ENCODE measurements around the gene NT5M.
"Not testable (repeated sequence)": the region's sequence is repeated elsewhere in the genome, so short reads cannot be mapped to it uniquely, and the experiment has no call there.

The NT5M gene

DNA sequence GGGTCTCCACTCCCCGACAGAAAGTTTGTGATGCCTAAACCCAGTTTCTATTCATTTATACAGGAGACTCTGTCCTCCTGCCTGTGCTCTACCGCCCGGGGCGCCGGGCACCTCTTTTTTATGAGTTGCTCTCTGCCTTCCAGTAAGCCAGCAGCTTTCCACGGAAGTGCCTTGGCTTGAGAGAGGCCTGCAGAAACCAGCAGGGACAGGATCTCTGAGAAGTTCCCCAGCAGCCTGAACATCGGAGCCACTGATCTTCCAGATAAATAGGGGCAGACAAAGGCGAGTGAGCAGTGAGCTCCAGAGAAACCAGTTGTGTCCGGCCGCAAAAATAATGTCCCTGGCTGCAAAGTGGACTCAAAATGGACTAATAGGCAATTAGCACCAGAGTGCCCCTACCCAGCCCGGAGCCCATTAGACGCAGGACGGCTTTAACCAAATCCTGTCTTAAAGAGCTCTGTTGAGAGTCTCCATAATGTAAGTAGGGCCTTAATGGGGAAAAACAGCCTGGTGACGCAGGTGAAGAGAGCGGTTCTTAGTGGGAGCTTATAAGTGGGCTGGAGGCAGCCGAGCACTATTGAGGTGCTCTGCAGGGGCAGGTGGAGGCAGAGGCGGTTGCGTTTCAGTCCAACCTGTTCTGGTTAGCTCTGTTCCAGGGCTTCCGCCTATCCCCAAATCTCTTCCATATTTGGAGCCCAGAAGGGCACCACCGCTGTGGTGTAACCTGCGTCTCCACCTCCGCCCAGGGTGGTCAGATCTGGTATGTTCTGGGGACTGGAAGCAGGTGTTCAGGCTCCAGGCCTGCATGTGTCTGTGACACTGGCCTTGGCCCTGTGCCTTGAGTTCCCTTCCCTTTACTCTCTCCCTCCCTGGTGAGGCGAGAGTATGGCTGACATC, 74.1 kb downstream of the NT5M start:
- DNase-seq = no peak

DNA sequence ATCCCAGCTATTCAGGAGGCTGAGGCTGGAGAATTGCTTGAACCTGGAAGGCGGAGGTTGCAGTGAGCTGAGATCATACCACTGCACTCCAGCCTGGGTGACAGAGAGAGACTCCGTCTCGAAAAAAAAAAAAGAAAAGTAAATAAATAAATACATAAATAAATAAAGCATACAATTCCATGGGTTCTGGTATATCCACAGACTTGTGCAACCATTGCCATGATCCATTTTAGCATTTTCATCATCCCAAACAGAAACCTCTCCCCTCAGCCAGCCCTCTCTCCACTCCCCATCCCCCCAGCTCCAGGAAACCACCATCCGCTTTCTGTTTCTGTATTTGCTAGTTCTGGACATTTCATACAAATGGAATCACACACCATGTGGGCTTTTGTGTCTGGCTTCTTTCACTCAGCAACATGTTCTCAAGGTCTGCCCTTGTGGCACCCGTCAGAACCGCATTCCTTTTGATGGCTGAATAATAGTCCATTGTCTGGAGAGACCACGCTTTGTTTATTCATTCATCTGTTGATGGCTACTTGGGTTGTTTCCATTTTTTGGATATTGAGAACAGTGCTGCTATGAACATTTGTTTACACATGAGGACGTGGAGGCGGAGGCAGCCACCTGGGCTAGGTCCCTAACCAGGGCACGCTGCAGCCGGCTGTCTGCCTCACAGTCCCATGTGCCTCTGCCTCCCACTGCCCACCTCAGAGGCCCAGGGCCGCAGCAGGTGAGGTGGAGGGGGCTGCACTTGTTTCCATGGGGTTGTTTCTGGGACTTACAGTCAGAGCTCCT, 76.2 kb downstream of the NT5M start:
- DNase-seq = no peak

DNA sequence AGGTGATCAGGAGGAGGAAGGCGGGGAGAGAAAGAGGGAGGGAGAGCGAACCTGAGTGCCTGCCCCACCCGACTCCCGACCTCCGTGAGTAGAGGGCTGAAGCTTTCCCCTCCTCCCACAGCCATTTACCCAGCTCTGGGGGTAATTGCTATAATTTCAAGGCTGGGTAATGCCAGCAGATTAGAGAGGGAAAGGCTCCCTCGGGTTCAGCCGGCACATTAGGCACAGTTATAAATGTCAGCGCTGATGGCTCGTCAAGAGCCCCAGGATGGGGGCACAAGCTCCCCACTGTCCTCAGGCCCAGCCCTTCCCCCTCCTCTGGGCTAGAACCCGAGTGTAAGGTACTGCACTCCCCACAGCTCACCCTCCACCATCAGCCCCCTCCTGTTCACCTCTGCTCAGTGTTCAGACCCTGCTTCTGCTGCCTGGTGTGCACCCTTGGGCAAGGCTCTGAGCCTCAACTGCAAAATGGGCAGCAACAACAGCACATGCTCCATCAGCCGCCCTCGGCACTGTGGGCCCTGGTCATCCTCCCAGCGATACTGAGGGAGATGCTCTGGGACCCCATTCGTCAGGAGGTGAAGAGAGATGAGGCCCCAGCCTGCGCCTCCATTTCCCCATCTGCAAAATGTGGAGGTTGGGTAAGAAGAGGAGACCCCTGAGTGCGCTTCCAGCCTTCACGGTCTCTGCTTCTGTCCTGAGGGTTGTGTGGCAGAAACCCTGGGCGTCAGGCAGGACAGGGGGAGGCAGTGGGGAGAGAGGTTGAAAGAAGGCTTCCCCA, 77.2 kb downstream of the NT5M start:
- no peak for DNase-seq

DNA sequence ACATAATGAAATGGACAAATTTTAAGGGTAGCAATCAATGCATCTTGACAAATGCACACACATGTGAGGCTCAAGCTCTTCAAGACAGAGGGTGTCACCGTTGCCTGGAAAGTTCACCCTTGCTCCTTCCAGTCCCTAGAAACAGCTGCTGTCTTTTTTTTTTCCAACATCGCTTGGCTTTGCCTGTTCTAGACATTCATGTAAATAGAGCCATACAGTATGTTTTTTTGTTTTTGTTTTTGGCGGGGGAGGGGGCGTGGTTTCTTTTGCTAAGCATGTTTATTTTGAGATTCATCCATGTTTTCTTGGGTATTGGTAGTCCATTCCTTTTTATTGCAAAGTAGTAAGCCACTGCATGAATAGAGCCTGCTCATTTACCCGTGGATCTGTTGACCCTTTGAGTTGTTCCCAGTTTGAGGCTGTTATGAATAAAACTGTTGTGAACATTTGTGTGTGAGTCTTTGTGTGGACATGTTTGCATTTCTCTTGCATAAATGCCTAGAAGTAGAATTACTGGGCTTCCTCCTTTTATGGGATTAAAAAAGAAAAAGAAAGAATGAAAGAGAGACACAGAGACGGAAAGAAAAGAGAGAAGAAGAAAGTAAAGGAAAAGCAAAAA, 78.4 kb downstream of the NT5M start:
- DNase-seq = no peak

DNA sequence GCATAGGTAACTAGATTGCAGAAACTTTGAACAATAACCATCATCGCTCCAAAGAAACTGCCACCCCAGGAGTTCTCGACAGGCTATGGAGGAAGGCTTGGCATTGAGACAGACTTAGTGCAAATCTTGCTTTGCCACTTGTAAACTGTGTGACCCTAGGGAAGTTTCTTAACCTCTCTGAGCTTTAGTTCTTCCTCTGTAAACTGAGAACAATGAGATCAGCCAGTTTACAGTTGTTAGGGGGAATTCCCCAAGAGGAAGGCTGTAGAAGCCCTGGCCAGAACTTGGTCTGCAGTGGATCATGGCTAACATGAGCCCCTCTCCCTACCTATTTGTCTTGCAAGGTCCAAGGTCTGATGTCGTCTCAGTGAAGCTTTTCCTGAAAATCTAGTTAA, 78.9 kb downstream of the NT5M start:
- DNase-seq = no peak

DNA sequence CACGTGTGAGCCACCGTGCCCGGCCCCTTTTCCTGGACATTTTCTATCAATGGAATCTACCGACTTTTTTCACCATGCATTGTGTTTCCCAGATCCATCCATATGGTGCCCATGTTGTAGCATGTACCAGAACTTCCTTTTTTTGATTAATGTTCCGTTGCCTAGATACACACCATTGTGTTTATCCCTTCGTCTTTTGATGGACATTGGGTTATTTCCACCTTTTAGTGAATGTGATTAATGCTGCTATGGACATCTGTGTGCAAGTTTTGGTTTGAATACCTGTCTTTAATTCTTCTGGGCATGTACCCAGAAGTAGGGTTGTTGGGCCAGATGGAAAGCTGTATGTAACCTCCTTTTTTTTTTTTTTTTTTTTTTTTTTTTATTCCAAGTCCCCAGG, 79.8 kb downstream of the NT5M start:
- no peak for DNase-seq

DNA sequence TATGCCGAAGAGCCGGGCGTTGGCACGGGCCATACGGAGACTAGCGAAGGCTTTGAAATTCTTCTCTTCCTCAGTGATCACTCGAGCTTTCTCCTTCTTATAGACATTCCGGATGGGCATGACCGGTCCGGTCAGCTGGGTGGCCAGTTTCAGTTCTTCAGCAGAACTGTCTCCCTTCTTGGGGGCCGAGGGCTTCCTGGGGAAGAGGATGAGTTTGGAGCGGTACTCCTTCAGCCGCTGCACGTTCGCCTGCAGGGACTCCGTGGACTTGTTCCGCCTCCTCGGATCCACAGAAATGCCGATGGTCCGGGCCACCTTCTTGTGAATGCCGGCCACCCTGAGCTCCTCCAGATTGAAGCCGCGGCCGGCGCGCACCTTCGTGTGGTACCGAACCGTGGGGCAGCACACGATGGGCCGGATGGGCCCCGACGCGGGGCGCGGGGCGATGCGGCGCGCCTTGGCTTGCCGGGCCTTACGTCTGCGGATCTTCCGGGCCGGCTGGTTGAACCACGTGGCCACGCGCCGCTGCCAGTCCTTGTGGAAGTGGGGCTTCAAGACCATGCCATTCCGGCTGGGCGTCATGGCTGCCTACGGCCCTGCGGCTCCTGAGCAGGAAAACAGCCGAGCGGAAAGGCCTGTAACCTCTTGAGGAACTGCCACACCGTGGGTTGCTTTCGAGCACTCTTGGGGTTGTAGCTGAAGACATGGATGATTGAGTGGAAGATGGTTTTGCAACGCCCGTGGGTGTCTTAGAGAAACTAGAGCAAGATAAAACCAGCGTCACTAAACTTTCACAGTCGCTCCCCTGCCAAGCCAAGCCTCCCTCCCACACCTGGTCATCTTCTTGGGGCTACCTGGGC, 80.5 kb downstream of the NT5M start:
- not testable (repeated sequence) for DNase-seq

DNA sequence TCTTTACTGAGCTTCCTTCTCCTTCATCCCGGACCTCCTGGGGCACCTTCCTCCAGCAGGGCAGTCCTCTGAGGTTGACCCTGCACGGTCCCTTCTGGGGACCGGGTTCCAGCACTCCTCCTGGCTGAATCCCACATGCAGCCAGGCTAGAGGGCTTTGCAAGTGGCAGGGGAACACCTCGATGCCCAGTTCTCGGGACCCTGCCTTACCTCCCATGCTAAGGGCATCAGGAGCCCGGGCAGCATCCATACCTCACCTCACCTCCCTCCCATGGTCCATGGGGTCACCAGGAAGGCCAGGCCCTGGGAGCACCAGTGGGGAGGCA, 81.1 kb downstream of the NT5M start:
- DNase-seq = no peak

DNA sequence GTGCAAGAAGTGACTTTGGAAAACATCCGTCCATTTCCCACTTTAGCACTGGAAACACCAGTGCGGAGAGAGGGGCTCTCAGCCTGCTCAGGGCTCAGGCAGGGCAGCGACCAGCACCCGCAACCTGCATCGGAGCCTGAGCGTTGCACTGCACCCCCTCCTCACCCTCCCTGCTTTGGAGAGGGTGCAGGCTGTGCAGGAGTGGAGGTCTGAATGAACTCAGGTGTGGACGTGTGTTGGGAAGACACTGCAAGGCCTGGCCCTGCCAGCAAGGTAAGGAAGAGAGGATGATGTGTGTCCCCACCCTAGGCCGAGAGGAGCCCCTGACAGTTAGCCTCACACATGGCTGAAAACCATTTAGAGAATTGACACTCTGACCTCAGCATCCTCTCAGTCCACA, 81.8 kb downstream of the NT5M start:
- DNase-seq = no peak

DNA sequence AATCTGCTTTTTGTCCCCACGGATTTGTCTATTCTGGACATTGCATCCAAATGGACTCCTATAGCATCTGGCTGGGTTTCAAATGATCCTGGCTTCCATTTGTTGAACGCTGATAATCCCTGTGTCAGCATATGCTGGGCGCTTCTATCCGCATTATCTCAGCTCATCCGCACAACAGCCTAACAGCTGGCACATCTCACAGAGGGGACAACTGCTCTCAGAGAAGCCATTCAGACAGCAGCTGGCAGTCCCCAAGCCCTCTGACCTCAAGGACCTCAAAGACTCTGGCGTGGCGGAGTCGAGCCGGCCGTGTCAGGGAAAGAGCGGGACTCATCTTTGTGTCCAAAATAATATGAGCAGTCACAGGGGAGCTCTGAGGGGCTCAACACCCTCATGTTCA, 82.3 kb downstream of the NT5M start:
- DNase-seq = no peak

DNA sequence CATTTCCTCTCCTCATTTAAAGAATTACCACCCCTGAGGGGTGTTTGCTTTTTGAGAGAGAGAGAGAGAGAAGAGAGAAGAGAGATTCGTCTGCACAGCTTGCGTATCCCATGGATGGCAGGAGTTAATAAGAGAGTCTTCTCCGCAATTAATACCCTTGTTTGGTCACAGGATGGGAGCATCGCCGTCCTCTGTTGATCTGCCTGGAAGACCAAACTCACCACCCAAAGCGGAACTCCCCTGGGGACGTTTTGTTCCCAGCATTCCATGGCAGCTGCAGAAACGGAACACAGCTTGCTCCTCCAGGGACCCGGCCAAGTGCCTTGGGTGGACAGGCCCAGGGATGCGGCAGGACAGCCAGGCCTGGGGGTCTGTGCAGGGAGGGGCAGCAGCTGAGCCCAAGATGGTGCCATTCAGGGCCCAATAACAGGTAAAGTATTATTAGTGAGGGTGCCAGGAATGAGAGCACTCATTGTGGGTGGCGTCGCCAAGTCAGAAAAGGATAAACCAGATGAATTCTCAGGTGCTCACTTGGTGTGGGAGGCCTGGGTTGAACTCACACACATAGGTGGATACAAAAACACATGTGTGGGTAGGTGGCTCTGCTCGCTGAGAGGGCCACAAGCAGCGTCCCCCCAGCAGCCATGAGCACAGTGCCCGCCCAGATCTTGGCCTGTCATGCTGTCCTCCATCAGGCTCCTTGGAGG, 83.1 kb downstream of the NT5M start:
- no peak for DNase-seq

DNA sequence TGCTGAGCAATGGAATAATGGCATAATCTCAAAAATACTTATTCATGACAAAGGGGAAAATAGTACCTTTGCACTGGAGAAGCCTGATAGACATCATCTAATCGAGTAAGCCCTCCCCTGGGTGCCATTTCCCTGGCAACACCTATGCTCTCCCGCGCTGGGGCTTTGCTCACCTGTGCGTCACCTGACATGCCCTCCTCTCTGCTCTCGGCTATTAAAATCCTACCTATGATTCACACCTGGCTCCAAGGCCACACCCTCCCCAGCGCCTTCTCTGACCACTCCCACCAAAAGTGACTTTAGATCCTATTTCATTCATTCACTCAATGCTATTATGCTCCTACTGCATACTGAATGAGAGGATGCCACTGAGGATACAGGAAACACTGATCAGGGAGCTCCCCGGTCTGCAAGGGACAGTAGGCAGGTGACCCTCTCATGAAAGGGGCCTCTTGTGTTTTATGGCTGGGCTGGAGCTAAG, 83.9 kb downstream of the NT5M start:
- DNase-seq = no peak

DNA sequence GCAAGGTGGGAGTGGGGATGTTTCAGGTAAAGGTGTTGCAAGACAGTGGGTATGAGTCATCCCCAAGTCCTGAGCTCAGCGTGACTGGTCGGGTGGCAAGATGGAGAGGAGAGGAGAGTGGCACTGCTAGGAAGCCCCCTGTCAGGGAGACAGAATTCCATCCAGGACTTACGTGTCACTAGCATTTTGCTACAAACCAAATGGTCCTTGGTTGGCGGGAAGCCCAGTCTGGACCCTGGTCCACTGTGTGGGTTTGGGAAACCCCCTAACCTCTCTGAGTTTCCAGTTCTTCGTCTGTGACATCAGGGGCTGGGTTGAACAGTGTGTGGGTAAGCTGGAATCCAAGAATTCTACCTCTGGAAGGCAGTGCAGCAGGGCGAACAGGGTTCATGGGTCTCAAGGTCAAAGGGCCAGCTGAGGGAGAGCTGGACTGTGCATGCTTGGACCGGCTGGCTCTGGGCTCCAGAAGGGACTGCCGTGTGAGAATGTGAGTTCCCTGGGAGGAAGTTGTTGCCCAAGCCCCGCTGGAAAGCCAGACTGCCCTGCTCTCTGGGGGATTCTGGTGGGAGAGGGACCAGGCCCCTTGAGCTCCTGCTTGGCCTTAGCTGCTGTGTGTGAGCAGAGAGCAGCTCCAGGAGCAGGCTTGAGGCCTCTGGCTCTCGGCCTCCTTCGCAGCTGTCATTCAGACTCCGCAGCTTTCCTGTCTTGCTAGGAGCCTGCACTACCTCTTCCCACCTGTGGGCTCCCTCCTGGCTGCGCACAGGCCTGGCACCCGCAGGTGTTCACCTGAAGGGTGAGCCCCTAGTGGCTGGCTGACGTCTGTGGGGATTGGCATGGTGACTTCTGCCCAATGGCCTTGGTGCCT, 84.6 kb downstream of the NT5M start:
- no peak for DNase-seq

DNA sequence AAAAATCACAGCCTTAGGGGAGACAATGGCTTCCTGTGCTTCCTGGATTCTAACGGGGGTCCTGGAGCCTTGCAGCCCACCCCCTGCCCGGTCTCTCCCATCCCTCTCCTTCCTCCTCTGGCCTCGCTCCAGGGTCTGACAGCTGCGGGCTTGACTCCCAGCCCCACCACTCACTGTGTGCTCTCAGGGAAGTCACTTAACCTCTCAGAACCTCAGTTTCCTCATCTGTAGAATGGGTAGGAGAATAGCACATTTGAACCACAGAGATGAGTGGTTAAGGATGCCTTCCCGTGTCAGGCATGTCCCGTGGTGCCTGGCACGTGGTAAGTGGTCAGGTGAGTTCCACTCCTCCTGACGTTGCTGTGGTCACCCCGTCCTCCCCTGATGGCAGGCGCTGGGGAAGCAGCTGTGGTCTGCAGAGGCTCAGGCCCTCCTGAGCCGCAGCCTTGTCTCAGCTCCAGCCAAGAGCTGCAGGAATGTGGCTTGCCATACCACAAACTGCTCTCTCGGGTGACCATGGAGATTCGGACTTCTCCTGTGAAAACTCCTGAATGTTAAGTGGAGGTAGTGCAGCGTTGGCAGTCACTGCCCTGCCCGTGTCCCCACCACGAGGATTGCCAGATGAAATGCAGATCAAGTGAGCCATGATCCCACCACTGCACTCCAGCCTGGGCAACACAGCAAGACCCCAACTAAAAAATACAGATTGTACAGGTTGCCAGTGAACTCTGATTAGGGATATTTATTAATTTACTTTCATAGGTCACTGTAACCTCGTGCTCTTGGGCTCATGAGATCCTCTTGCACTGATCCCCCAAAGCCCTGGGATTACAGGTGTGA, 85.7 kb downstream of the NT5M start:
- DNase-seq = no peak

DNA sequence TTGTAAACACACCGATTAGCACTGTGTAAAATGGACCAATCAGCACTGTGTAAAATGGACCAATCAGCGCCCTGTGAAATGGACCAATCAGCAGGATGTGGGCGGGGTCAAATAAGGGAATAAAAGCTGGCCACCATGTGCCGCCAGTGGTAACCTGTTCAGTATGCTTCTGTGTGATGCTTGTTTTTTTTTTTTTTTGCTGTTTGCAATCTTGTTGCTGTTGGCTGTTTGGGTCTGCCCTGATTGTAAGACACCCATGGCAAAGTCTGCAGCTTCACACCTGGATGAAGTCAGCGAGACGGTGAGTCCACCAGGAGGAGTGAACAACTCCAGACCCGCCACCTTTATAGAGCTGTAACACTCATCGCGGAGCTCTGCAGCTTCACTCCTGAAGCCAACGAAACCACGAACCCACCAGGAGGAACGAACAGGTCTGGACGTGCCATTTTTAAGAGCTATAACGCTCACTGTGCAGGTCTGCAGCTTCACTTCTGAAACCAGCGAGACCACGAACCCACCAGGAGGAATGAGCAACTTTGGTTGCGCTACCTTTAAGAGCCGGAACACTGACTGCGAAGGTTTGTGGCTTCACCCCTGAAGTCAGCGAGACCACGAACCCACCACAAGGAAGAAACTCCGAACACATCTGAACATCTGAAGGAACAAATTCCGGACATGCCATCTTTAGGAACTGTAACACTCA, 88.6 kb downstream of the NT5M start:
- DNase-seq = peak; percentile 59 to 64

DNA sequence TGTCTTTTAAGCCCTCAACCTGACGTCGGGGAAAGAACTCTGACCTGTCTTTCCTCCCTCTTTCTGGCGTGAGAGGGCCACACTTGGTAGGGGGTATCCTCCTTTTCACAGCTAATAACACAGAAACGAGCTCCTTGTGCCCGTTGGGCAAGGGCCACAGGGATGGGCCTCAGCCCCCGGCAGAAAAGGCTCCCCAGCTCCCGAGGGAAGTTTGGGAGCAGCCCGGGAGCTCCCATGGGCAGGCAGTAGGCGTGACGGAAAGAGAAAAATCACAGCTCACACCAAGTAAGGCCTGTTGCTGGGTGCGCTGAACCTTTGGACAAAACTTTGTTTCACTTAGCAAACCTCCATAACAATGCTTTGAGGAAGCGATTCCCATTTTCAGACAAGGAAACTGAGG, 90.8 kb downstream of the NT5M start:
- no peak for DNase-seq

DNA sequence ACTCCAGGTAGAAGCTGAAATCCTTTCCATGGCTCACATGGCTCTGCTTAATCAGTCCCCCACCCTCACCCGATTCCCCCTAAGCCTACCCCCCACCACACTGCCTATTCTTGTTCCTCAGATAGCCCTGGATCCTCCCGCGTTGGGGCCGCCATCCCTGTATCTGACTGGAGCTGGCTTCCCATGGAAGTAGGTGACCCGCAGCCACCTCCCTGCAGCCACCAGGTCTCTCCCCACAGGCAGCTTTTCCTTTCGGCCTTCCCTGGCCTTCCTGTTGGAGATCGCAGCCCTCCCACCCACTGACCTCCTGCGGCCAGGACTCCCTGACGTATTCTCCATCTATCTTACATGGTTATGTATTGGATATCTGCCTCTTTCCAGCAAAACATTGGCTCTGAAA, 91.3 kb downstream of the NT5M start:
- no peak for DNase-seq

DNA sequence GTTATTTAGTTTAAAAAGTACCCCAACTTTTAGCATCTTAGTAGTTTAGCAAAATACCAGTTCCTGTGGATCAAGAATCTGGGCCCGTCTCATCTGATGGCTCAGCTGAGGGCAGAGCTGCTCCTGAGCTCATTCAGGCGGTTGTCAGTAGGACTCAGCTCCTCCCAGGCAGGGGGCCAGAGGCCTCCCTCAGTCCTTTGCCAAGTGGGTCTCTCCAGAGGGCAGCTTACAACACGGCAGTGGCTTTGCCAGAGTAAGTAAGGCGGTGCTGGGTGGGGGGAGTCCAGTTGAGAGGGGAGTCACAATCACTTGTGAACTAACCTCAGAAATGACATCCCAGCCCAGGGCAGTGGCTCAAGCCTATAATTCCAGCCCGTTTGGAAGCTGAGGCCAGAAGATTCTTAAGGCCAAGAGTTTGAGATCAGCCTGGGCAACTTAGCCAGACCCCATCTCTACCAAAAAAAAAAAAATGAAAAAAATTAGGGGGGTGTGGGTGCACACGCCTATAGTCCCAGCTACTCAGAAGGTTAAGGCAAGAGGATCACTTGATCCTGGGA, 92.2 kb downstream of the NT5M start:
- no peak for DNase-seq
